ENCODE results near the gene FAM222B. TPM values are rescaled to one million over a fixed set of nuclear protein-coding genes. Genes with fewer than 3 reads are reported as not detected.
"Not testable (repeated sequence)": the region's sequence is repeated elsewhere in the genome, so short reads cannot be mapped to it uniquely, and the experiment has no call there.

FAM222B gene
- total RNA-seq, 1 donor from 2014 or later, result 24.3 TPM

DNA sequence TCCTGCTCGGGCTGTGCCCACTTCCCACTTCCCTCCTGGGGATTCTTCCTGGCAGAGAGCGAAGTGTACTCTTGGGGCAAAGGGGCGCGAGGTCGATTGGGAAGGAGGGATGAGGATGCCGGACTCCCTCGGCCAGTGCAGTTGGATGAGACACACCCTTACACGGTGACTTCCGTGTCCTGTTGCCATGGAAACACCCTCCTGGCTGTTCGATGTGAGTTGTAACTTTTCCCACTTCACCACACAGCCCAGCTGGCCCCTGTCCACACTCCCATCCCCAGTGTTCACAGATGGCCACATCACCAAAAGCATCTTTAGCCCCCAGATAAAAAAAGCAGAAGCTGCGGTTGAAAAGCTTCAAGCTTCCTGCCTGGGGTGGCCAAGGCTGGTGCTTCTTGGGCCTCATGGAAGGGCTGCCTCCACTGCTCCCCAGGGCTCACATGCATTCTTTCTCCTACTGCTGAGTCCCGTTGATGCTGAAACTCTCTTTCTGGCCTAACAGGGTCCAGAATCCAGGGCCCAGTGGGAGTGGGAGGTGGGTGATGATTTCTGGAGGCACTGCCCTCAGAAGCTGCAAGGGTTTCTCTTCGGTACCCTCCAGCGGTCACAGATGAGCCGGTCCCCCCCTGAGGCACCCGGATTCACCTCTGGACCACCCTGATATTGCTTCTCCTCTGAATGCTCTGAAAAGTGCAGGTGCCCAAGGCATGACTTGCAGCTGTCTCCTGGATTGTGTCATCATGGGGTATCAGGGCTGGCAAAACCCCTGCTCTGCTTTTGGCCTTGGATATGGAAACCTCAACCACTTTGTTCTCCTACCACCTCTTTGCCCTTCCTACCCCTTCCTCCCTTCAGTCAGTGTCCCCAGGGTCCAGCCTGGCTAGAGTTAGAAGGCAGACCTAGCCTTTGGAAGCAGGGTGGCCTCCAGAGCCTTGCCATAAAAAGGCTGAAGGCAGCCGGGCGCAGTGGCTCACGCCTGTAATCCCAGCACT lies 100.9 kb downstream of the FAM222B start:
- Histone ChIP-seq H3K27me3 (ENCODE audit: control insufficient read depth, insufficient read depth, low read length) (no peaks in the 10 kb centered on the region), H3K4me3 (ENCODE audit: low read depth, low read length) (no peak overlapping the region), H3K36me3 (ENCODE audit: control insufficient read depth, insufficient read depth, low read length) (peaks cover 2% of the 10 kb centered on the region)
- TF ChIP-seq, protein P1, sequence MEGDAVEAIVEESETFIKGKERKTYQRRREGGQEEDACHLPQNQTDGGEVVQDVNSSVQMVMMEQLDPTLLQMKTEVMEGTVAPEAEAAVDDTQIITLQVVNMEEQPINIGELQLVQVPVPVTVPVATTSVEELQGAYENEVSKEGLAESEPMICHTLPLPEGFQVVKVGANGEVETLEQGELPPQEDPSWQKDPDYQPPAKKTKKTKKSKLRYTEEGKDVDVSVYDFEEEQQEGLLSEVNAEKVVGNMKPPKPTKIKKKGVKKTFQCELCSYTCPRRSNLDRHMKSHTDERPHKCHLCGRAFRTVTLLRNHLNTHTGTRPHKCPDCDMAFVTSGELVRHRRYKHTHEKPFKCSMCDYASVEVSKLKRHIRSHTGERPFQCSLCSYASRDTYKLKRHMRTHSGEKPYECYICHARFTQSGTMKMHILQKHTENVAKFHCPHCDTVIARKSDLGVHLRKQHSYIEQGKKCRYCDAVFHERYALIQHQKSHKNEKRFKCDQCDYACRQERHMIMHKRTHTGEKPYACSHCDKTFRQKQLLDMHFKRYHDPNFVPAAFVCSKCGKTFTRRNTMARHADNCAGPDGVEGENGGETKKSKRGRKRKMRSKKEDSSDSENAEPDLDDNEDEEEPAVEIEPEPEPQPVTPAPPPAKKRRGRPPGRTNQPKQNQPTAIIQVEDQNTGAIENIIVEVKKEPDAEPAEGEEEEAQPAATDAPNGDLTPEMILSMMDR (IDR thresholded peaks at IDR 0.05; ENCODE audit: insufficient read depth, low read length, poor library complexity, severe bottlenecking), result no peak
- DNase-seq (ENCODE audit: low read depth), result no peak

DNA sequence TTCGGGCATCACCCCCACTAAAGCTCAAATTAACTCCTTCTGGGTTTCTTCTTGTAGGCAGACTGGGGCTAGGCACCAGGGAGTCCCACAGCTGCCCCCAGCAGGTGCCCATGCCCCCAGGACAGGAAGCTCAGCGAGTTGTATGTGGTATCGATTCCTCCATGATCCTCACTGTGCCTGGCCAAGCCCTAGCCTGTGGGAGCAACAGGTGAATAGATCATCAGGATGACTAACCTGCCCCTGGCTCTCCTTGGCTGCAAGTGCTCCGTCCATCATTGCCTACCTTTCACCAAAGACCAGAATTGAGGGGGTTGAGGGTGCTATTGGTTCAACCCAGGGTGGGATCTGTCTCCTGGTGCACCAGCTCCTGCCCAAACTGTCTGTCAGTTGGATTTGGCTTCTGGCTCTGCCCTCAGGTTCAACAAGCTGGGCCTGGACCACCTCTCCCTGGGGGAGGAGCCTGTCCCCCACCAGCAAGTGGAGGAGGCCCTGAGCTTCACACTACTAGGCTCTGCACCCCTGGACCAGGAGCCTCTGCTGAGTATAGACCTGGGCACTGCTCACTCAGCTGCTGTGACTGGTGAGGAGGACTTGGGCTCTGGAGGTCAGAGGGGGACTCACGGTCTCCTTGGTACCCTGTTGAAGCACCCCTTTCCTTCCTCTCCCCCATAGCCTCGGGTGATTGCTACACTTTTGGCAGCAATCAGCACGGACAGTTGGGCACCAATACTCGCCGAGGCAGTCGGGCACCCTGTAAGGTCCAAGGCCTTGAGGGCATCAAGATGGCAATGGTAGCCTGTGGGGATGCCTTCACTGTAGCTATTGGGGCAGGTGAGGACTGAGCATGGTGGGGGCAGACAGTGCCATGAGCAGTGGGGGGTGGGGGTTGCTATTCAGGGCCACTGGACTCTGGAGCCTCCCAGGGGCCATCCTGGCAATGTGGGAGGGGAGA lies 101.9 kb downstream of the FAM222B start:
- TF ChIP-seq, protein P1 (IDR thresholded peaks at IDR 0.05; ENCODE audit: insufficient read depth, low read length, poor library complexity, severe bottlenecking), result no peak
- no peaks in the 10 kb centered on the region for H3K36me3 ChIP-seq (ENCODE audit: control insufficient read depth, insufficient read depth, low read length)

DNA sequence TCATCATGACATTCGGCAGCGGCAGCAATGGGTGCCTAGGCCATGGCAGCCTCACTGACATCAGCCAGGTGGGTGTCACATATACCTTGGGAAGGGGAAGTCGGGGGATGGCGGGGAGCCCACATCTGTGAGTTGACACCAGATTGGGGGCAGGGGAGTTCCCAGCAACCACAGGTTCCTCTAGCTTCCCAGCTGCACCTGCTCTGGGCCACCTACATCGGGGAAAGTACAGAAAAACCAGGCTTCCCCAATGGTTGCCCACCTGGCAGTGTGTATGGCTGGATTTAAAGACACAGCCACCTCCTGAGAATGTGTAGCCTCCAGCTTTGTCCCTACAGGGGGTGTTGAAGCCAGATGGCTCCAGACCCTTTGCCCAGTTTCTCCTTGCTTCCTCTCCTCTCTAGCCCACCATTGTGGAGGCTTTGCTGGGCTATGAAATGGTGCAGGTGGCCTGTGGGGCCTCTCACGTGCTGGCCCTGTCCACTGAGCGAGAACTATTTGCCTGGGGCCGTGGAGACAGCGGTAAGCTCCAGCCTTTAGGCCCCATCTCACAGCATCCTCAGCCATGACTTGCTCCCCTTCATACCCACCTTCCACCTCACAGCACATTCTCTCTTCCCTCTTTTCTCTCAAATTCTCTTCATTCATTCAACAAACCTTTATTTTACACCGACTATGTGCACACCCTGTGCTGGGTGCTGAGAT lies 103.8 kb downstream of the FAM222B start:
- Histone ChIP-seq H3K4me3 (ENCODE audit: low read depth, low read length) (no peak overlapping the region), H3K27me3 (ENCODE audit: control insufficient read depth, insufficient read depth, low read length) (no peaks in the 10 kb centered on the region), H3K36me3 (ENCODE audit: control insufficient read depth, insufficient read depth, low read length) (no peaks in the 10 kb centered on the region)
- TF ChIP-seq, protein P1 (IDR thresholded peaks at IDR 0.05; ENCODE audit: insufficient read depth, low read length, poor library complexity, severe bottlenecking), result no peak
- no peak for DNase-seq (ENCODE audit: low read depth)

More for the DNA sequence above, 101.9 kb downstream of the FAM222B start:
- H3K27me3 ChIP-seq (ENCODE audit: control insufficient read depth, insufficient read depth, low read length), result no peaks in the 10 kb centered on the region
- no peak overlapping the region for H3K4me3 ChIP-seq (ENCODE audit: low read depth, low read length)
- DNase-seq (ENCODE audit: low read depth), result no peak

DNA sequence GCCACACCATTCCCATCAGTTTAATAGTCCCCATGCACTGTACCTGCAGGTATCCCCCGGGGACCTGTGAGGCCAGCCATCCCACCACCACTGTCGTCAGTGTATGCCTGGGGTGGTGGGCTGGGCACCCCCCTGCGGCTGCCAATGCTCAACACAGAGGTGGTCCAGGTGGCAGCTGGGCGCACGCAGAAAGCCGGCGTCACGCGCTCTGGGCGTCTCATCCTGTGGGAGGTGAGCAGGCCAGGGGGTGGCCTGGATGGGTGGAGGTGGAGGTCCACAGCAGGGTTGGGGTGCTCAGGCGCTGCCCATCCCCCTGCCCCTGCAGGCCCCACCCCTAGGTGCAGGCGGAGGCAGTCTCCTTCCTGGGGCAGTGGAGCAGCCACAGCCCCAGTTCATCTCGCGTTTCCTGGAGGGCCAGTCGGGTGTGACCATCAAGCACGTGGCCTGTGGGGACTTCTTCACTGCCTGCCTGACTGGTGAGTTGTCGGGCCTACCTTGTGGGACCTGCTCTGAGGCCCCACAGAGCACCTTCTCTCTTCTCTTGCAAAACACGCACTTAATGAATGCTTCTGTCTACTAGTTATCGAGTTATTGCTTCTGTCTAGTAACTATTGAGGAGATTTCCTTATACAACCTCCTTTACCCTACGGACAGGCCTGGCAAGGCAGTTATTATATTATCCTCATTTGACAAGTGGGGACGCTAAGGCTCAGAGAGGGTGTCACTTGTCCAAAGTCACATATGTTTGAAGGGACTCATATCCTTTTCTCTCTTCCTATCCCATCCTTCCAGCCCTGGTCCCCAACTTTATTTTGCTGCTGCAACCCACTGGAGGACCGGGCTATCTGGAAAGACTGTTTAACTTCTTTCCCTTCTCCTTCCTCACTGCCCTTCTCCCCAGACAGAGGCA lies 104.6 kb downstream of the FAM222B start:
- TF ChIP-seq, protein P1 (IDR thresholded peaks at IDR 0.05; ENCODE audit: insufficient read depth, low read length, poor library complexity, severe bottlenecking), result no peak
- no peaks in the 10 kb centered on the region for H3K36me3 ChIP-seq (ENCODE audit: control insufficient read depth, insufficient read depth, low read length)
- H3K27me3 ChIP-seq (ENCODE audit: control insufficient read depth, insufficient read depth, low read length), result no peaks in the 10 kb centered on the region
- no peak overlapping the region for H3K4me3 ChIP-seq (ENCODE audit: low read depth, low read length)
- no peak for DNase-seq (ENCODE audit: low read depth)

DNA sequence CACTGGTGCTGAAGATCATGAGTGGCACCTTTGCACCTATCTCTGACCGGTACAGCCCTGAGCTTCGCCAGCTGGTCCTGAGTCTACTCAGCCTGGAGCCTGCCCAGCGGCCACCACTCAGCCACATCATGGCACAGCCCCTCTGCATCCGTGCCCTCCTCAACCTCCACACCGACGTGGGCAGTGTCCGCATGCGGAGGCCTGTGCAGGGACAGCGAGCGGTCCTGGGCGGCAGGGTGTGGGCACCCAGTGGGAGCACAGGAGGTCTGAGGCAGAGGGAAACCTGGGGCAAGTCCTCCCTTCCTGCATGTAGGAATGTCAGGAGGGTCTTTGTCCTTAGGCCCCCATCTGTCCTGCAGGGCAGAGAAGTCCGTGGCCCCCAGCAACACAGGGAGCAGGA lies 105.3 kb downstream of the FAM222B start:
- no peak for DNase-seq (ENCODE audit: low read depth)
- no peaks in the 10 kb centered on the region for H3K36me3 ChIP-seq (ENCODE audit: control insufficient read depth, insufficient read depth, low read length)
- no peak overlapping the region for H3K4me3 ChIP-seq (ENCODE audit: low read depth, low read length)
- TF ChIP-seq, protein P1 (IDR thresholded peaks at IDR 0.05; ENCODE audit: insufficient read depth, low read length, poor library complexity, severe bottlenecking), result no peak
- H3K27me3 ChIP-seq (ENCODE audit: control insufficient read depth, insufficient read depth, low read length), result no peaks in the 10 kb centered on the region

DNA sequence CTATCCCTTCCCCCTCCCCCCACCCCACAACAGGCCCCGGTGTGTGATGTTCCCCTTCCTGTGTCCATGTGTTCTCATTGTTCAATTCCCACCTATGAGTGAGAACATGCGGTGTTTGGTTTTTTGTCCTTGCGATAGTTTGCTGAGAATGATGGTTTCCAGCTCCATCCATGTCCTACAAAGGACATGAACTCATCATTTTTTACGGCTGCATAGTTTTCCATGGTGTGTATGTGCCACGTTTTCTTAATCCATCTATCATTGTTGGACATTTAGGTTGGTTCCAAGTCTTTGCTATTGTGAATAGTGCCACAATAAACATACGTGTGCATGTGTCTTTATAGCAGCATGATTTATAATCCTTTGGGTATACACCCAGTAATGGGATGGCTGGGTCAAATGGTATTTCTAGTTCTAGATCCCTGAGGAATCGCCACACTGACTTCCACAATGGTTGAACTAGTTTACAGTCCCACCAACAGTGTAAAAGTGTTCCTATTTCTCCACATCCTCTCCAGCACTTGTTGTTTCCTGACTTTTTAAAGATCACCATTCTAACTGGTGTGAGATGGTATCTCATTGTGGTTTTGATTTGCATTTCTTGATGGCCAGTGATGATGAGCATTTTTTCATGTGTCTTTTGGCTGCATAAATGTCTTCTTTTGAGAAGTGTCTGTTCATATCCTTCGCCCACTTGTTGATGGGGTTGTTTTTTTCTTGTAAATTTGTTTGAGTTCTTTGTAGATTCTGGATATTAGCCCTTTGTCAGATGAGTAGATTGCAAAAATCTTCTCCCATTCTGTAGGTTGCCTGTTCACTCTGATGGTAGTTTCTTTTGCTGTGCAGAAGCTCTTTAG lies 106.4 kb downstream of the FAM222B start:
- not testable (repeated sequence) for H3K36me3 ChIP-seq (ENCODE audit: control insufficient read depth, insufficient read depth, low read length); H3K27me3 ChIP-seq (ENCODE audit: control insufficient read depth, insufficient read depth, low read length); H3K4me3 ChIP-seq (ENCODE audit: low read depth, low read length); DNase-seq (ENCODE audit: low read depth)
